Activated T-helper 2 cell treated with anti-CD3 and anti-CD28 coated beads, Interferon-gamma antibody, Interleukin-2, Interleukin-4, amounts not matched to agents 10 μg/mL and 5 μg/mL and 100 μg/mL, durations not matched to agents 14 hours and 24 hours and 36 hours (primary cell): Measurements from ENCODE around the gene MGME1. TPM values are rescaled to one million over a fixed set of nuclear protein-coding genes. Genes with fewer than 3 reads are reported as not detected.
A peak's percentile ranks its signal among the peaks of the same experiment; 100 is the strongest.

Experiments used
- DNase-seq: peaks from one replicate; pipeline ENCODE4 v3.0.0; 2021; ENCODE audit warnings: low spot score
- H3K27ac Mint-ChIP-seq: one replicate; pipeline ENCODE4 v1.8.0; 2021; ENCODE audit warnings: mixed read lengths
- H3K27me3 Mint-ChIP-seq: one replicate; pipeline ENCODE4 v1.8.0; 2021; ENCODE audit warnings: low read depth, mixed read lengths
- H3K36me3 Mint-ChIP-seq: one replicate; pipeline ENCODE4 v1.8.0; 2021; ENCODE audit warnings: low read depth, mixed read lengths
- H3K4me1 Mint-ChIP-seq: one replicate; pipeline ENCODE4 v1.8.0; 2021; ENCODE audit warnings: low read depth, mixed read lengths
- H3K4me3 Mint-ChIP-seq: one replicate; pipeline ENCODE4 v1.8.0; 2021; ENCODE audit warnings: low read depth, mild to moderate bottlenecking, moderate library complexity, mixed read lengths
- H3K9me3 Mint-ChIP-seq: one replicate; pipeline ENCODE4 v1.8.0; 2021; ENCODE audit warnings: mixed read lengths
- intact Hi-C: fragments of 100-400 bp; cut with micrococcal nuclease; formaldehyde crosslinking; loops from one replicate; pipeline ENCODE4 v1.15.1; 2023
- total RNA-seq: library from RNA; stranded (reverse); gene quantifications from 2 replicates; pipeline ENCODE4 v1.2.3, GENCODE V29; 2022

Gene MGME1
- total RNA-seq, 1 donor from 2014 or later: 33.0 TPM

- Mint-ChIP-seq H3K4me3 (no peak overlapping the region), H3K9me3 (no peaks in the 10 kb centered on the region), H3K27me3 (no peaks in the 10 kb centered on the region), H3K36me3 (peaks cover 99% of the 10 kb centered on the region), H3K4me1 (peaks cover 13% of the 10 kb centered on the region), H3K27ac (no peak overlapping the region)
- no peak for DNase-seq
- intact Hi-C loops: loop anchor here (10.0 kb wide), 1 partner anchor 49 kb away; no protein-coding TSS in a partner anchor
These were observed 22.8 kb upstream of the MGME1 start for GRCh38 chr20:17946040-17946439.

GRCh38 chr20:17946572-17947473 lies 22.0 kb upstream of the MGME1 start:
- Mint-ChIP-seq H3K9me3 (no peaks in the 10 kb centered on the region), H3K27ac (peak overlapping the region; percentile 67), H3K27me3 (no peaks in the 10 kb centered on the region), H3K36me3 (peaks cover 99% of the 10 kb centered on the region), H3K4me3 (no peak overlapping the region), H3K4me1 (peaks cover 16% of the 10 kb centered on the region)
- intact Hi-C loops: loop anchor here (10.0 kb wide), 1 partner anchor 48 kb away; no protein-coding TSS in a partner anchor
- no peak for DNase-seq

GRCh38 chr20:17947474-17947815 lies 21.4 kb upstream of the MGME1 start:
- intact Hi-C loops: loop anchor here (10.0 kb wide), 1 partner anchor 47 kb away; no protein-coding TSS in a partner anchor
- DNase-seq: no peak
- H3K27me3 Mint-ChIP-seq: no peaks in the 10 kb centered on the region

GRCh38 chr20:17948442-17948841 lies 20.4 kb upstream of the MGME1 start:
- Mint-ChIP-seq H3K4me3 (no peak overlapping the region), H3K4me1 (peaks cover 21% of the 10 kb centered on the region), H3K9me3 (no peaks in the 10 kb centered on the region), H3K36me3 (peaks cover 98% of the 10 kb centered on the region), H3K27me3 (no peaks in the 10 kb centered on the region), H3K27ac (no peak overlapping the region)
- intact Hi-C loops: loop anchor here (10.0 kb wide), 1 partner anchor 46 kb away; no protein-coding TSS in a partner anchor
- DNase-seq: no peak

More at GRCh38 chr20:17947474-17947815, 21.4 kb upstream of the MGME1 start:
- H3K4me1 Mint-ChIP-seq: peaks cover 17% of the 10 kb centered on the region
- H3K9me3 Mint-ChIP-seq: no peaks in the 10 kb centered on the region
- peaks cover 98% of the 10 kb centered on the region for H3K36me3 Mint-ChIP-seq
- H3K4me3 Mint-ChIP-seq: no peak overlapping the region
- no peak overlapping the region for H3K27ac Mint-ChIP-seq

- no peak for DNase-seq
- Mint-ChIP-seq H3K4me3 (no peak overlapping the region), H3K9me3 (no peaks in the 10 kb centered on the region), H3K27me3 (no peaks in the 10 kb centered on the region), H3K4me1 (peaks cover 23% of the 10 kb centered on the region), H3K36me3 (peaks cover 98% of the 10 kb centered on the region), H3K27ac (no peak overlapping the region)
- intact Hi-C loops: loop anchor here (10.0 kb wide), 1 partner anchor 45 kb away; no protein-coding TSS in a partner anchor
These were observed 18.9 kb upstream of the MGME1 start for GRCh38 chr20:17949899-17950298.

GRCh38 chr20:17950670-17951069 lies 18.1 kb upstream of the MGME1 start:
- no peaks in the 10 kb centered on the region for H3K27me3 Mint-ChIP-seq

GRCh38 chr20:17951323-17951722 lies 17.5 kb upstream of the MGME1 start:
- Mint-ChIP-seq H3K4me3 (no peak overlapping the region), H3K27ac (no peak overlapping the region), H3K36me3 (peaks cover 99% of the 10 kb centered on the region), H3K27me3 (no peaks in the 10 kb centered on the region), H3K4me1 (peaks cover 34% of the 10 kb centered on the region), H3K9me3 (no peaks in the 10 kb centered on the region)
- DNase-seq: no peak
- intact Hi-C loops: no loop called here

More at GRCh38 chr20:17950670-17951069, 18.1 kb upstream of the MGME1 start:
- Mint-ChIP-seq H3K4me3 (no peak overlapping the region), H3K36me3 (peaks cover 99% of the 10 kb centered on the region), H3K27ac (no peak overlapping the region), H3K9me3 (no peaks in the 10 kb centered on the region), H3K4me1 (peaks cover 28% of the 10 kb centered on the region)
- intact Hi-C loops: no loop called here
- no peak for DNase-seq

GRCh38 chr20:17952692-17953684 lies 15.8 kb upstream of the MGME1 start:
- peaks cover 43% of the 10 kb centered on the region for H3K4me1 Mint-ChIP-seq
- H3K27me3 Mint-ChIP-seq: no peaks in the 10 kb centered on the region
- intact Hi-C loops: no loop called here
- peaks cover 95% of the 10 kb centered on the region for H3K36me3 Mint-ChIP-seq
- no peak for DNase-seq
- H3K9me3 Mint-ChIP-seq: no peaks in the 10 kb centered on the region
- no peak overlapping the region for H3K4me3 Mint-ChIP-seq
- H3K27ac Mint-ChIP-seq: peak overlapping the region; percentile 66

GRCh38 chr20:17953935-17954334 lies 14.9 kb upstream of the MGME1 start:
- intact Hi-C loops: no loop called here
- no peaks in the 10 kb centered on the region for H3K9me3 Mint-ChIP-seq
- no peak overlapping the region for H3K4me3 Mint-ChIP-seq
- peak overlapping the region; percentile 51 for H3K27ac Mint-ChIP-seq
- peaks cover 91% of the 10 kb centered on the region for H3K36me3 Mint-ChIP-seq
- H3K4me1 Mint-ChIP-seq: peaks cover 52% of the 10 kb centered on the region
- no peaks in the 10 kb centered on the region for H3K27me3 Mint-ChIP-seq
- no peak for DNase-seq

- intact Hi-C loops: loop anchor here (1.0 kb wide), 1 partner anchor 10 kb away; no protein-coding TSS in a partner anchor
- H3K27me3 Mint-ChIP-seq: no peaks in the 10 kb centered on the region
- H3K9me3 Mint-ChIP-seq: no peaks in the 10 kb centered on the region
- H3K4me1 Mint-ChIP-seq: peaks cover 62% of the 10 kb centered on the region
- H3K36me3 Mint-ChIP-seq: peaks cover 88% of the 10 kb centered on the region
- no peak overlapping the region for H3K4me3 Mint-ChIP-seq
- H3K27ac Mint-ChIP-seq: peak overlapping the region; percentile 86
- no peak for DNase-seq
These were observed 13.5 kb upstream of the MGME1 start for GRCh38 chr20:17955302-17955701.

GRCh38 chr20:17956099-17956685 lies 12.6 kb upstream of the MGME1 start:
- intact Hi-C loops: no loop called here
- peak overlapping the region; percentile 86 for H3K27ac Mint-ChIP-seq
- no peak for DNase-seq
- peaks cover 88% of the 10 kb centered on the region for H3K36me3 Mint-ChIP-seq
- peak overlapping the region; percentile 37 for H3K4me3 Mint-ChIP-seq
- H3K9me3 Mint-ChIP-seq: no peaks in the 10 kb centered on the region
- no peaks in the 10 kb centered on the region for H3K27me3 Mint-ChIP-seq
- peaks cover 62% of the 10 kb centered on the region for H3K4me1 Mint-ChIP-seq
